HG03103 (cell line): ENCODE results near the gene EPS8.
"Not testable (repeated sequence)": the region's sequence is repeated elsewhere in the genome, so short reads cannot be mapped to it uniquely, and the experiment has no call there.

ENCODE experiments used
- ATAC-seq: cut with Tn5 transposase; IDR thresholded peaks from one replicate; pipeline ENCODE4 v1.9.1; 2021; ENCODE audit warnings: low read depth; ENCODE audit not compliant: unreplicated experiment

Gene EPS8

DNA sequence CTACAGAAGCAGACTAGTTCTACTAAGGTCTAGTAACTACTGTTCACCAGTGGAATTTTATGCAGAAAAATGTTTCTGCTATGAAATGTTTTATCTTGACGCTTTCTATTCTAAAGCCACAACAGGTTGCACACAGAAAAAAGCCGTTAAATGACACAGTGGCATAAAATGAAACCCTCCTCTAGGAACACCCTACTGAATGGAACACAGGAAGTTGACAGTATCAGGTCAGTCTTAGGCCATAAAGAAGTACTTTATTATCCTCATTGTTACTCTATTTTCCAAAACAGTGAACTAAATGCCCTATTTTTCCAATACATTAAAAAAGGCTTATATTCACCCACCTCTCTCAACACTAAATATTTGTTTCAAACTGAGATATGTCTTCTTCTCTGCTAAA lies 21.9 kb downstream of the EPS8 start:
- ATAC-seq = no peak

- ATAC-seq = no peak
These were observed 25.9 kb downstream of the EPS8 start for GRCh38 chr12:15763328-15763727.

- not testable (repeated sequence) for ATAC-seq
These were observed 27.0 kb downstream of the EPS8 start for GRCh38 chr12:15762162-15762561.

- ATAC-seq = no peak
These were observed 31.5 kb downstream of the EPS8 start for GRCh38 chr12:15757553-15758255.

GRCh38 chr12:15756822-15757221 lies 32.4 kb downstream of the EPS8 start:
- no peak for ATAC-seq

DNA sequence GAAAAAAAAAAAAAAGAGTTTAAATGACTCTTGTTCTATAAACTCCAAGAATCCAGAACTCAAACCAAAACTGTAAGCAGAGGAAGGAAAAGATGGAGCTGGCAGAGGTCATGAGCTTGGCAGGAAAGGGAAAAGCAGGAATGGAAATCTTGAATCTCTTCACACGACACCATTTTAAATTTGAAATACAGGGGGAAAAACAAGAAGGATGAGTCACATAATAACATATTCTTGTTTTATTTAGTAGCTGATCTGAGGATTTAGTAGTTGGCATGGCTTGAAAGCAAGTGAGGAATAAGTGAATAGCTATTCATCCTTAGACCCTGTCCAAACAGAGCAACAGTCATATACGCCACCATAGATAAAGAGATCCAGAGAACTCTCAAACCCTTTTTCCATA lies 35.0 kb downstream of the EPS8 start:
- ATAC-seq = no peak

- ATAC-seq = no peak
These were observed 36.4 kb downstream of the EPS8 start for GRCh38 chr12:15752785-15753184.

GRCh38 chr12:15751741-15752140 lies 37.4 kb downstream of the EPS8 start:
- no peak for ATAC-seq

- ATAC-seq = no peak
These were observed 39.3 kb downstream of the EPS8 start for GRCh38 chr12:15749937-15750336.

DNA sequence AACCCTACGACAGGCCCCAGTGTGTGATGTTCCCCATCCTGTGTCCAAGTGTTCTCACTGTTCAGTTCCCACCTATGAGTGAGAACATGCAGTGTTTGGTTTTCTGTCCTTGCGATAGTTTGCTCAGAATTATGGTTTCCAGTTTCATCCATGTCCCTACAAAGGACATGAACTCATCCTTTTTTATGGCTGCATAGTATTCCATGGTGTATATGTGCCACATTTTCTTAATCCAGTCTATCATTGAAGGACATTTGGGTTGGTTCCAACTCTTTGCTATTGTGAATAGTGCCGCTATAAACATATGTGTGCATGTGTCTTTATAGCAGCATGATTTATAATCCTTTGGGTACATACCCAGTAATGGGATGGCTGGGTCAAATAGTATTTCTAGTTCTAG lies 47.3 kb downstream of the EPS8 start:
- not testable (repeated sequence) for ATAC-seq

- no peak for ATAC-seq
These were observed 48.1 kb downstream of the EPS8 start for GRCh38 chr12:15741082-15741481.

GRCh38 chr12:15740389-15740788 lies 48.8 kb downstream of the EPS8 start:
- not testable (repeated sequence) for ATAC-seq

DNA sequence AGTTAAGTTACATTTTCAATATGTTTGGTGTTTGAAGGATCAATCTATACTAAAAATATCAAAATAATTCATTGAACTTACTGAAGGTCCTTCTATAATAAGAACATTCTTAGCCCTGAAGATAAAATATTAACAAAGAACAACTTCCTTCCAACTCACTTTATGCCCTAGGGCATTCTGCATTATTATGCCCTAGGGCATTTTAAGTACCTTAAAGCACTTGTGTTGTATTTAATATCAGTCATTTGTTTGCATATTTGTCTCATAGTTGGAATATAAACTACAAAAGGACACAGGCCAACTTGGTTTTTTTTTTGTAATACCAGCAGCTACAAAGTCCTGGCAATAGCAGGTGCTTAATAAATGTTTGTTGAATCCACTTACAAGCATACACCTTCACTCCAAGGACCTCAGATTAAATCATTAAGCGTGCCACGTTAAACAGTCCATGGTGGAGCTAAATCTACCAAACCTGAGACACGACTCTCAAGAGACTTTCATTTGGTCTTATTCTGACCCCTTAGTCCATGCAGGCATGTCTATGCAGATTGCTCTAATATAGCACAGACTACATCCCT lies 50.7 kb downstream of the EPS8 start:
- ATAC-seq = no peak

DNA sequence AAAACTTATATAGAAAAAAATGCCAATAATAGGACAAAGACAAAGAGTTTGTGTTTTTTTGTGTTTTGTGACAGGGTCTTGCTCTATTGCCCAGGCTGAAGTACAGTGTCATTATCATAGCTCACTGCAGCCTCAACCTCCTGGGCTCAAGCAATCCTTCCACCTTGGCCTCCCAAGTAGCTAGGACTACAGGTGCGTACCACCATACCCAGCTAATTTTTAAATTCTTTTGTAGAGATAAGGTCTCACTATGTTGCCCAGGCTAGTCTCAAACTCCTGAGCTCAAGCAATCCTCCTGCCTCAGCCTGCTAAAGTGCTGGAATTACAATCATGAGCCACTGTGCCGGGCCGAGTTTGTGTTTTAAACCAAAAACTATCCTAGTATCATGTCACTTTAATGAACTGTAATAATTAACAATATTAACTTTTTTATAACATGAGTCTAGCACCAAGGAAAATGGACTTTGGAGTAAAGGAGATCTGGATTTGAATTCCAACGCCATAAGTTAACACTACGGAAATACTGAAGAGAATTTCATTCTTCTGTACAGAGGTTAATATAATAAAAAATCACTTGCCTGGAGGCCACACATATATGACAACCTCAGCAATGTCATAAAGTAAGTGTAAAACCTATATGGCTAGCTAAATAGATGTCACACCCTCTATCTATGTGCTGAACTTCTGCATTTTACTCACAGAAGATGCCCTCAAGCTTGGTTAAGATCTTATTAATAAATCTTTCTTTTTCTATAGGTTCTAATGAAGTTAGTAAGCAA lies 53.2 kb downstream of the EPS8 start:
- no peak for ATAC-seq

DNA sequence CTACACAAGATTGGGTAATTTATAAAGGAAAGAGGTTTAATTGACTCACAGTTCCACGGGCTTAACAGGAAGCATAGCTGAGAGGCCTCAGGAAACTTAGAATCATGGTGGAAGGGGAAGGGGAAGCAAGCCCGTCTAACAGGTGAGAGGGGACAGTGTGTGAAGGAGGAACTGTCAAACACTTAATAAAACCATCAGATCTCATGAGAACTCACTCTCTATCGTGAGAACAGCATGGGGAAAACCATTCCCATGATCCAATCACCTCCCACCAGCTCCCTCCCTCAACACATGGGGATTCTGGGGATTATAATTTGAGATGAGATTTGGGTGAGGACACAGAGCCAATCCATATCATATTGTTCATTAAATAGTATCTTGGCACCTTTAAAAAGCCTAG lies 56.1 kb downstream of the EPS8 start:
- ATAC-seq = no peak

GRCh38 chr12:15732341-15733061 lies 56.7 kb downstream of the EPS8 start:
- ATAC-seq = no peak

GRCh38 chr12:15731940-15732339 lies 57.2 kb downstream of the EPS8 start:
- ATAC-seq = no peak

- no peak for ATAC-seq
These were observed 60.1 kb downstream of the EPS8 start for GRCh38 chr12:15729097-15729496.

DNA sequence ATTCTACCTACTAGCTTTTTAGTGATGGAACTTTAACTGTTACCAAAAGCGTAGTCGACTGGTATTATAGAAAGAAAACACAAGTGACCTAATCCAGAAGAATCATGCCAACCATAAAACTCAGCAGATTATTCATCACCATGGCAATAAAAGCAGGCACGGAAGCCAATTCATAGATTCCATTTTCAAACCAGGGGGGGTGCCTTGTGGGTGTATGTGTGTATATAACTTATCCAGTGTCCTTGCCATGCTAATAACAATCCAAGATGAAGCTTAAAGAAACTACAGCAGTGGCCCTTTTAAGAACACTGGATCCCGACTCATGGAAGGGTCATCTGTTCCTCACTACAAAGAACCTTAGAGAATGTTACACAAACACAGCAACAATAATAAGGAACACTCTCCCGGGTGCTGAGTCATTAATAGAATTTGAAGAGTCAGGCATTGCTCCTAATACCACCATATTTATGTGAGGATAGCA lies 61.0 kb downstream of the EPS8 start:
- no peak for ATAC-seq

DNA sequence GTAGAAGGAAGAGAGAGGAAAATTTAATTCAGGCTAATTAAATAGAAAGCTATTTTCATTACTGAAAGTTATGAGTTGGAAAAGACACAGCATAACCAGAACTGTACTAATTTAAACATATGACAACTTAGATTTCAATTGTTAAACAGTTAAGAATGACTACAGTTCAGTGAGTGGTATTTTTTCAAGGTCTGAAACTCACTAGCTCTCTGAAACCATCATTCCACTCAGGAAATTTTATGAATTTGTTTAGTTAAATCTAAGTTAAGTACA lies 62.4 kb downstream of the EPS8 start:
- no peak for ATAC-seq
